ENCODE measurements around the gene GIPC2.
A peak's percentile ranks its signal among the peaks of the same experiment; 100 is the strongest.

- no peak for TF ChIP-seq CTCF (IDR thresholded peaks at IDR 0.05)
- peak; percentile 95 to 99 (median 97) for TF ChIP-seq POLR2AphosphoS5 (IDR thresholded peaks at IDR 0.05)
These were observed 40.9 kb upstream of the GIPC2 start, which contains the start of gene DNAJB4 for GRCh38 chr1:78004719-78005447.
